SK-N-MC (cell line): Measurements from ENCODE around the gene ADARB1.

Experiments
- EZH2 ChIP-seq: fragments of 200-600 bp; sonication (generic); IDR thresholded peaks from one replicate; pipeline ENCODE4 v1.6.1; 2017; ENCODE audit warnings: antibody characterized with exemption
- POLR2AphosphoS5 ChIP-seq: IDR thresholded peaks from 2 replicates; pipeline ENCODE4 v1.6.1; 2012; ENCODE audit warnings: mild to moderate bottlenecking, low read depth, low read length, borderline replicate concordance

GRCh38 chr21:45119812-45120211 is 45.4 kb downstream of the ADARB1 start:
- TF ChIP-seq EZH2, result no peak
- TF ChIP-seq POLR2AphosphoS5, result no peak
